H1 (cell line): ENCODE results near the gene DUSP9.

ENCODE experiments used
- CBX5 ChIP-seq: fragments of 300-800, 300-1000 bp; sonication (generic); IDR thresholded peaks from 2 replicates; pipeline ENCODE4 v1.7.1; 2016; ENCODE audit warnings: antibody characterized with exemption, low read length, low read depth
- CEBPB ChIP-seq: IDR thresholded peaks from 2 replicates; pipeline ENCODE4 v1.6.1; 2012; ENCODE audit warnings: low read depth, low read length
- EGR1 ChIP-seq: IDR thresholded peaks from 2 replicates; pipeline ENCODE4 v1.6.1; 2011; ENCODE audit warnings: low read depth, low read length, borderline replicate concordance
- EP300 ChIP-seq, 2 experiments: IDR thresholded peaks; 1 replicate in 1 of 2; 2 replicates in 1 of 2; pipeline ENCODE4 v1.6.1; 2011 to 2012; ENCODE audit warnings: low read depth in 2 of 2, low read length in 2 of 2, mild to moderate bottlenecking in 2 of 2, borderline replicate concordance in 1 of 2, inconsistent platforms in 1 of 2, moderate library complexity in 1 of 2
- JUN ChIP-seq: IDR thresholded peaks from 2 replicates; pipeline ENCODE4 v1.6.1; 2011; ENCODE audit warnings: low read depth, mild to moderate bottlenecking, improper control_type of control experiment, low read length
- NRF1 ChIP-seq: IDR thresholded peaks from 2 replicates; pipeline ENCODE4 v1.6.1; 2011; ENCODE audit warnings: mild to moderate bottlenecking, low read depth, low read length, improper control_type of control experiment
- POLR2A ChIP-seq, 2 experiments: IDR thresholded peaks; 1 replicate in 1 of 2; 2 replicates in 1 of 2; pipeline ENCODE4 v1.6.1; 2011; ENCODE audit warnings: low read depth in 2 of 2, low read length in 2 of 2, mild to moderate bottlenecking in 2 of 2; ENCODE audit errors: control extremely low read depth in 1 of 2
- SAP30 ChIP-seq: fragments of 300-600 bp; sonication (generic); IDR thresholded peaks from 2 replicates; pipeline ENCODE4 v1.7.1; 2012; ENCODE audit warnings: low read length, moderate library complexity, mild to moderate bottlenecking, inconsistent platforms; ENCODE audit not compliant: insufficient read depth, insufficient replicate concordance
- SIN3A ChIP-seq, 2 experiments: IDR thresholded peaks in 1 of 2; conservative IDR thresholded peaks in 1 of 2; 2 replicates each; pipeline ENCODE4 v1.6.1; 2011 to 2012; ENCODE audit warnings: low read length in 2 of 2, improper control_type of control experiment in 1 of 2, low read depth in 1 of 2, mild to moderate bottlenecking in 1 of 2
- SIX5 ChIP-seq: IDR thresholded peaks from 2 replicates; pipeline ENCODE4 v1.6.1; 2011; ENCODE audit warnings: mild to moderate bottlenecking, low read depth, low read length
- TF ChIP-seq, protein P1 (sequence below), 3 experiments: IDR thresholded peaks; 1 replicate in 2 of 3; 2 replicates in 1 of 3; pipeline versions ENCODE4 v1.5.1 to v1.6.1; 2011; ENCODE audit warnings: low read length in 3 of 3, mild to moderate bottlenecking in 3 of 3, inconsistent platforms in 2 of 3, low read depth in 1 of 3, moderate library complexity in 1 of 3; ENCODE audit not compliant: insufficient read depth in 1 of 3; ENCODE audit errors: control extremely low read depth in 1 of 3
- TF ChIP-seq, protein P2 (sequence below): IDR thresholded peaks from 2 replicates; pipeline ENCODE4 v1.6.1; 2012; ENCODE audit warnings: inconsistent platforms
- TF ChIP-seq, protein P3 (sequence below): IDR thresholded peaks from 2 replicates; pipeline ENCODE4 v1.6.1; 2011; ENCODE audit warnings: low read length, improper control_type of control experiment

DNA sequence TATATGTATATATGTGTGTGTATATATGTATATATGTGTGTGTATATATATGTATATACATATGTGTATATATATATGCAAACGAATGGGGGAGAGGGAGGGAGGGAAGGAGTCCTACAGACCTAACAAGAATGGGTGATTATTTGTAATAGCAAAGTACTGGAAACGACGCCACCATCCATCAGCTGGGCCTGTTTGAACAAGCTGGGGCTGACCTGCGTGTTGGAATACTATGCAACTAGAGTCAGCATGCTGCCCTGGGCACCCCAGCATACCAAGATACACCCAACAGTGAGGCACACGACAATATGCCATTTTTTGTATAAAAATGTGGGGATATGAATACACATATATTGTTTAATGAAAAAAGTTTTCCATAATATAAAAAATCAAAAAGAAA, 26.4 kb upstream of the DUSP9 start:
- TF ChIP-seq, protein P1, sequence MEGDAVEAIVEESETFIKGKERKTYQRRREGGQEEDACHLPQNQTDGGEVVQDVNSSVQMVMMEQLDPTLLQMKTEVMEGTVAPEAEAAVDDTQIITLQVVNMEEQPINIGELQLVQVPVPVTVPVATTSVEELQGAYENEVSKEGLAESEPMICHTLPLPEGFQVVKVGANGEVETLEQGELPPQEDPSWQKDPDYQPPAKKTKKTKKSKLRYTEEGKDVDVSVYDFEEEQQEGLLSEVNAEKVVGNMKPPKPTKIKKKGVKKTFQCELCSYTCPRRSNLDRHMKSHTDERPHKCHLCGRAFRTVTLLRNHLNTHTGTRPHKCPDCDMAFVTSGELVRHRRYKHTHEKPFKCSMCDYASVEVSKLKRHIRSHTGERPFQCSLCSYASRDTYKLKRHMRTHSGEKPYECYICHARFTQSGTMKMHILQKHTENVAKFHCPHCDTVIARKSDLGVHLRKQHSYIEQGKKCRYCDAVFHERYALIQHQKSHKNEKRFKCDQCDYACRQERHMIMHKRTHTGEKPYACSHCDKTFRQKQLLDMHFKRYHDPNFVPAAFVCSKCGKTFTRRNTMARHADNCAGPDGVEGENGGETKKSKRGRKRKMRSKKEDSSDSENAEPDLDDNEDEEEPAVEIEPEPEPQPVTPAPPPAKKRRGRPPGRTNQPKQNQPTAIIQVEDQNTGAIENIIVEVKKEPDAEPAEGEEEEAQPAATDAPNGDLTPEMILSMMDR (IDR thresholded peaks at IDR 0.05; ENCODE audit: control extremely low read depth in 1 of 3, insufficient read depth in 1 of 3, low read depth in 1 of 3, low read length in 3 of 3) = no peak
- no peak for TF ChIP-seq SIN3A (conservative IDR thresholded peaks at IDR 0.05 in 1 of 2, IDR thresholded peaks at IDR 0.05 in 1 of 2; ENCODE audit: low read depth in 1 of 2, low read length in 2 of 2)
- no peak for TF ChIP-seq JUN
- TF ChIP-seq CBX5 = no peak
- TF ChIP-seq CEBPB = no peak
- no peak for TF ChIP-seq POLR2A (IDR thresholded peaks at IDR 0.05; ENCODE audit: control extremely low read depth in 1 of 2, low read depth in 2 of 2, low read length in 2 of 2)
- TF ChIP-seq, protein P2, sequence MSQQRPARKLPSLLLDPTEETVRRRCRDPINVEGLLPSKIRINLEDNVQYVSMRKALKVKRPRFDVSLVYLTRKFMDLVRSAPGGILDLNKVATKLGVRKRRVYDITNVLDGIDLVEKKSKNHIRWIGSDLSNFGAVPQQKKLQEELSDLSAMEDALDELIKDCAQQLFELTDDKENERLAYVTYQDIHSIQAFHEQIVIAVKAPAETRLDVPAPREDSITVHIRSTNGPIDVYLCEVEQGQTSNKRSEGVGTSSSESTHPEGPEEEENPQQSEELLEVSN = no peak
- TF ChIP-seq, protein P3, sequence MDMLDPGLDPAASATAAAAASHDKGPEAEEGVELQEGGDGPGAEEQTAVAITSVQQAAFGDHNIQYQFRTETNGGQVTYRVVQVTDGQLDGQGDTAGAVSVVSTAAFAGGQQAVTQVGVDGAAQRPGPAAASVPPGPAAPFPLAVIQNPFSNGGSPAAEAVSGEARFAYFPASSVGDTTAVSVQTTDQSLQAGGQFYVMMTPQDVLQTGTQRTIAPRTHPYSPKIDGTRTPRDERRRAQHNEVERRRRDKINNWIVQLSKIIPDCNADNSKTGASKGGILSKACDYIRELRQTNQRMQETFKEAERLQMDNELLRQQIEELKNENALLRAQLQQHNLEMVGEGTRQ = no peak
- no peak for TF ChIP-seq EP300 (IDR thresholded peaks at IDR 0.05; ENCODE audit: borderline replicate concordance in 1 of 2, low read depth in 2 of 2, low read length in 2 of 2)
- no peak for TF ChIP-seq SAP30
- no peak for TF ChIP-seq NRF1
- TF ChIP-seq EGR1 = no peak
- TF ChIP-seq SIX5 = no peak
